Stomach (tissue), 9 donors: ENCODE results near the gene ETS1. TPM values are rescaled to one million over a fixed set of nuclear protein-coding genes. Genes with fewer than 3 reads are reported as not detected.
A peak's percentile ranks its signal among the peaks of the same experiment; 100 is the strongest.

Experiments used
- DNase-seq, 2 donors: peaks; one replicate each; pipeline versions ENCODE4 v3.0.0 to v3.0.0-alpha.2; 2013 to 2019
- H3K27ac ChIP-seq, 5 donors: fragments of 200-600 bp in 4 of 5; sonication (generic) in 4 of 5; one replicate each; pipeline ENCODE4 v1.5.1; 2013 to 2019; ENCODE audit warnings: mild to moderate bottlenecking in 1 of 5, moderate library complexity in 1 of 5
- H3K27me3 ChIP-seq, 3 donors: fragments of 200-600 bp; sonication (generic); one replicate each; pipeline ENCODE4 v1.5.1; 2017 to 2019; ENCODE audit warnings: mixed run types in 1 of 3
- H3K36me3 ChIP-seq, 4 donors: fragments of 200-600 bp; sonication (generic); 1 replicate in 3 of 4; 2 replicates in 1 of 4; pipeline ENCODE4 v1.5.1; 2016 to 2019
- H3K4me1 ChIP-seq, 4 donors: fragments of 200-600 bp; sonication (generic); one replicate each; pipeline ENCODE4 v1.5.1; 2016 to 2019
- H3K4me3 ChIP-seq, 4 donors: fragments of 200-600 bp; sonication (generic) in 3 of 4; one replicate each; pipeline ENCODE4 v1.5.1; 2016 to 2019; ENCODE audit warnings: mild to moderate bottlenecking in 1 of 4
- H3K9me3 ChIP-seq, 4 donors: fragments of 200-600 bp; sonication (generic); one replicate each; pipeline ENCODE4 v1.5.1; 2016 to 2019
- CTCF ChIP-seq, 7 experiments: fragments of 450-650 bp in 4 of 7; fragments of 200-600 bp in 3 of 7; sonication (generic) in 3 of 7; IDR thresholded peaks; one replicate each; pipeline ENCODE4 v1.5.1; 2016 to 2019; ENCODE audit warnings: antibody characterized with exemption in 7 of 7, control low read depth in 2 of 7, mild to moderate bottlenecking in 1 of 7
- EP300 ChIP-seq: sonication (generic); formaldehyde crosslinking; IDR thresholded peaks from one replicate; pipeline ENCODE4 v1.6.1; 2017; ENCODE audit warnings: antibody characterized with exemption
- POLR2A ChIP-seq, 4 donors: fragments of 450-650 bp; IDR thresholded peaks; one replicate each; pipeline ENCODE4 v1.6.1; 2016; ENCODE audit warnings: antibody characterized with exemption in 4 of 4, control low read depth in 2 of 4, mild to moderate bottlenecking in 1 of 4, moderate library complexity in 1 of 4
- POLR2AphosphoS5 ChIP-seq, 3 donors: sonication (generic); formaldehyde crosslinking; IDR thresholded peaks; one replicate each; pipeline ENCODE4 v1.6.1; 2016; ENCODE audit warnings: antibody characterized with exemption in 3 of 3
- WGBS, 5 donors: extraction: QIAGEN DNeasy Blood & Tissue Kit in 3 of 5; methylation state at CpG; one replicate each; pipeline versions ENCODE4 v1.1.5 to v1.1.7; 2013 to 2018; 5-methylcytosine and 5-hydroxymethylcytosine counted together
- intact Hi-C: fragments of 100-400 bp; cut with DNase I; formaldehyde crosslinking; loops from one replicate; pipeline ENCODE4 v1.15.1; 2023; ENCODE audit warnings: low total_unique reads
- polyA plus RNA-seq, 3 donors: library from polyadenylated mRNA; stranded (reverse); fragments of 200-250 nt; gene quantifications; one replicate each; pipeline ENCODE4 v1.2.3, GENCODE V29; 2013
- total RNA-seq, 5 donors: library from RNA; depleted of rRNA; stranded (reverse); fragments of >200 nt; gene quantifications; one replicate each; pipeline versions ENCODE4 v1.1.0 to v1.2.3, GENCODE V29; 2014 to 2016
- donor health status: healthy with polysubstance abuse.
- donor health status: Bipolar disorder and iron deficiency.
- donor health status: healthy.

The ETS1 gene
- total and polyA plus RNA-seq, 8 donors = 7.0 to 72.5 (median 22.5) TPM

GRCh38 chr11:128515826-128516778, 71.3 kb downstream of the ETS1 start:
- peak overlapping the region in 3 of 4 donors; percentile 60 to 84 (median 77) for H3K4me3 ChIP-seq

GRCh38 chr11:128515086-128515485, 72.3 kb downstream of the ETS1 start:
- H3K9me3 ChIP-seq = no peaks in the 10 kb centered on the region
- DNase-seq = no peak
- no peak for TF ChIP-seq CTCF (IDR thresholded peaks at IDR 0.05)
- H3K4me1 ChIP-seq = peaks cover 38 to 98% (median 75%) of the 10 kb centered on the region in 4 donors
- H3K27ac ChIP-seq = peak overlapping the region in 4 of 5 donors; percentile 14 to 96 (median 92)
- H3K4me3 ChIP-seq = peak overlapping the region in 2 of 4 donors; percentile 60 to 77
- peaks cover 0 to 10% (median 5%) of the 10 kb centered on the region in 4 donors for H3K36me3 ChIP-seq
- intact Hi-C loops = no loop called here
- 63 to 76% (median 67%) methylated on average over 6 of the region's 6 CpGs for WGBS, 5 donors
- H3K27me3 ChIP-seq = no peaks in the 10 kb centered on the region

More at GRCh38 chr11:128515826-128516778, 71.3 kb downstream of the ETS1 start:
- Histone ChIP-seq H3K4me1 (peaks cover 39 to 98% (median 73%) of the 10 kb centered on the region in 4 donors), H3K27me3 (no peaks in the 10 kb centered on the region), H3K9me3 (no peaks in the 10 kb centered on the region), H3K27ac (peak overlapping the region in 3 of 5 donors; percentile 92 to 96 (median 93)), H3K36me3 (peaks cover 0 to 10% (median 5%) of the 10 kb centered on the region in 4 donors)
- TF ChIP-seq EP300 = no peak
- TF ChIP-seq POLR2AphosphoS5 (IDR thresholded peaks at IDR 0.05) = no peak
- TF ChIP-seq CTCF (IDR thresholded peaks at IDR 0.05) = no peak
- TF ChIP-seq POLR2A (IDR thresholded peaks at IDR 0.05) = no peak
- intact Hi-C loops = no loop called here
- DNase-seq = no peak
- 34 to 40% (median 40%) methylated on average over 10 of the region's 10 CpGs for WGBS, 5 donors

DNA sequence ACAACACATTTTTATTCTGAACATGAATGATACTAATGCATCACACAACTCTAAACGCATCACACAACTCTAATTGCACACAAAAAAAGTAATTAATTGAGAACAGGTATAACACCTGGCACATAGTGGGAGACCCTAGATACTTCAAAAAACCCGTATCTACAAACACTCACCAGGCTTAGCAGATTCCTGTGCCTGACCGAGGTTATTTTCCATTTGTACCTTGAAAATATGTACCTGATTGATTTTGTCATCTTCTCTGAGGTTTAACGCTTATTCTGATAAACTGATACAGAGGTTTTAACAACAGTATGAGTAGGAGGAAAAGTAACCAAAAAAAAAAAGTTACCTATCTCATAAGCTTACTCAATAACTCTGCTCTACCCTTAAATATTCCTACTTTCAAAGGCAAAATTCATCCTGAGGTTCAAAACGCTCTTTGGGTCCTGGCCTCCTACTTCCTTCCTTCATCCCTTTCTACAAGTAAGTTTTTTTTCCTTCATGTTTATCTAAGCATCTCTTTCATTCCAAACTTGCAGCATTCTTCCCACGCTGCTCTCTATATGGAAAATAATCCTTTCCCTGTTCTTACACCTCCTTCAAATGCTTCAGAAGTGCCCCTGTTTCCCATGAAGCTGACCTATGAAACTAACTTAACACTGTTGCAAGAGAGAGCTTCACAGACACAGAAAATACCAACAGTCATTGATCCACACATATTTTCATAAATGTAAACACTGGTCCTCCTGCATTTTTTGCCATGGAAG, 73.3 kb downstream of the ETS1 start:
- H3K4me3 ChIP-seq = no peak overlapping the region
- H3K27ac ChIP-seq = peak overlapping the region in 4 of 5 donors; percentile 10 to 96 (median 64)

More for the DNA sequence above, 73.3 kb downstream of the ETS1 start:
- intact Hi-C loops = no loop called here
- TF ChIP-seq POLR2AphosphoS5 (IDR thresholded peaks at IDR 0.05) (no peak), CTCF (IDR thresholded peaks at IDR 0.05) (no peak), POLR2A (IDR thresholded peaks at IDR 0.05) (no peak), EP300 (no peak)
- H3K4me1 ChIP-seq = peaks cover 28 to 98% (median 75%) of the 10 kb centered on the region in 4 donors
- H3K36me3 ChIP-seq = peaks cover 0 to 10% (median 5%) of the 10 kb centered on the region in 4 donors
- H3K27me3 ChIP-seq = no peaks in the 10 kb centered on the region
- H3K9me3 ChIP-seq = no peaks in the 10 kb centered on the region
- DNase-seq = no peak
- 68 to 76% (median 73%) methylated on average over 6 of the region's 6 CpGs for WGBS, 5 donors
